Heart left ventricle (tissue), 16 donors: ENCODE results near the gene TMEM184C. TPM values are rescaled to one million over a fixed set of nuclear protein-coding genes. Genes with fewer than 3 reads are reported as not detected.

ENCODE experiments used
- ATAC-seq, 4 donors: fragments of 200-7000 bp; cut with Tn5 transposase; one replicate each; pipeline ENCODE4 v1.9.1; 2020 to 2022; ENCODE audit warnings: moderate library complexity in 4 of 4, mild to moderate bottlenecking in 3 of 4, moderate number of reproducible peaks in 1 of 4
- DNase-seq, 5 donors: peaks; one replicate each; pipeline ENCODE4 v3.0.0-alpha.2; 2020
- H3K27ac ChIP-seq, 12 donors: fragments of 200-600 bp; sonication (generic) in 4 of 12; one replicate each; pipeline versions ENCODE4 v1.5.0 to v1.8.0; 2016 to 2022; ENCODE audit warnings: mild to moderate bottlenecking in 2 of 12
- H3K27me3 ChIP-seq, 9 donors: fragments of 200-600 bp; sonication (generic) in 2 of 9; one replicate each; pipeline versions ENCODE4 v1.5.1 to v1.8.0; 2016 to 2022; ENCODE audit warnings: mild to moderate bottlenecking in 3 of 9
- H3K36me3 ChIP-seq, 9 donors: fragments of 200-600 bp; sonication (generic) in 2 of 9; one replicate each; pipeline versions ENCODE4 v1.5.0 to v1.8.0; 2018 to 2022; ENCODE audit warnings: mild to moderate bottlenecking in 2 of 9
- H3K4me1 ChIP-seq, 12 donors: fragments of 200-600 bp; sonication (generic) in 4 of 12; one replicate each; pipeline versions ENCODE4 v1.5.0 to v1.8.0; 2016 to 2022; ENCODE audit warnings: mild to moderate bottlenecking in 3 of 12
- H3K4me3 ChIP-seq, 12 donors: fragments of 200-600 bp; sonication (generic) in 4 of 12; one replicate each; pipeline versions ENCODE4 v1.5.0 to v1.8.0; 2017 to 2022; ENCODE audit warnings: mild to moderate bottlenecking in 9 of 12, moderate library complexity in 4 of 12
- H3K9me3 ChIP-seq, 12 donors: fragments of 200-600 bp; sonication (generic) in 4 of 12; one replicate each; pipeline versions ENCODE4 v1.5.0 to v1.8.0; 2016 to 2022; ENCODE audit warnings: mild to moderate bottlenecking in 1 of 12
- CTCF ChIP-seq, 12 donors: fragments of 200-600 bp; sonication (generic) in 4 of 12; IDR thresholded peaks; one replicate each; pipeline versions ENCODE4 v1.5.0 to v1.8.0; 2018 to 2022; ENCODE audit warnings: antibody characterized with exemption in 12 of 12, mild to moderate bottlenecking in 5 of 12
- POLR2A ChIP-seq, 2 donors: fragments of 450-650 bp; IDR thresholded peaks; one replicate each; pipeline ENCODE4 v1.6.1; 2017; ENCODE audit warnings: antibody characterized with exemption in 2 of 2, mild to moderate bottlenecking in 2 of 2, moderate library complexity in 2 of 2
- WGBS, 4 donors: extraction: QIAGEN DNeasy Blood & Tissue Kit in 2 of 4; methylation state at CpG; one replicate each; pipeline versions ENCODE4 v1.1.5 to v1.1.7; 2013 to 2018; 5-methylcytosine and 5-hydroxymethylcytosine counted together
- intact Hi-C, 10 donors: fragments of 100-400 bp; cut with DNase I; formaldehyde crosslinking; loops; one replicate each; pipeline versions ENCODE4 v1.11.1 to v1.14.2; 2022
- polyA plus RNA-seq, 2 donors: library from polyadenylated mRNA; stranded (reverse); fragments of 200-250 nt; gene quantifications; one replicate each; pipeline ENCODE4 v1.2.3, GENCODE V29; 2013
- total RNA-seq, 9 donors: library from RNA; depleted of rRNA in 2 of 9; stranded (reverse); fragments of >200 nt in 2 of 9; fragmentation: NEBNext Ultra II Directional in 3 of 9; extraction: Animal tissue kit (Norgen Biotek cat#: 25700) in 3 of 9; gene quantifications; one replicate each; pipeline versions ENCODE4 v1.1.0 to v1.2.4, GENCODE V29; 2016 to 2023
- donor health status: ischemic (EF 13 %, LVEDD 7.1; RV severe dilation, severe dysfunction).
- donor health status: healthy with polysubstance abuse.
- donor health status: DM: no; HTN: yes; CAD: no.
- donor health status: DM: no; HTN: no; CAD: no.
- donor health status: ischemic (EF 25% LVEDD 6.9; RV normal size, moderate dysfunction).
- donor health status: ischemic (EF 25% LVEDD 5.7; RV mildly dilated, moderate dysfunction).
- donor health status: healthy.
- donor health status: DM: yes; HTN: yes; CAD: no.
- donor health status: ischemic (EF 35%, LVEDD 5.7; RV mildly dilated, moderate dysfunction).
- donor health status: nonischemic (EF 11% LVEDD 7.7; RV severe dilation, severe dysfunction).
- donor health status: DM: yes; HTN: yes; CAD: no.
- donor health status: PGD.
- donor health status: ischemic (EF 29% LVEDD 5.4; RV normal size, mild dysfunction).
- donor health status: nonischemic (EF 23%, LVEDD 6.1; RV moderate dilation, normal function).

Gene TMEM184C
- total and polyA plus RNA-seq, 11 donors: 4.2 to 29.4 (median 26.2) TPM

- H3K36me3 ChIP-seq: peaks cover 0 to 62% (median 46%) of the 10 kb centered on the region in 9 donors
- WGBS, 4 donors: 93 to 100% (median 100%) methylated on average over 1 of the region's 1 CpG
Observed at GRCh38 chr4:147640331-147640730, 23.1 kb downstream of the TMEM184C start.

GRCh38 chr4:147643616-147644015, 26.4 kb downstream of the TMEM184C start:
- DNase-seq (no peak), ATAC-seq (no peak)
- Histone ChIP-seq H3K27me3 (no peaks in the 10 kb centered on the region), H3K4me3 (no peak overlapping the region), H3K9me3 (peaks cover 0 to 4% (median 0%) of the 10 kb centered on the region in 12 donors), H3K27ac (no peak overlapping the region), H3K36me3 (peaks cover 0 to 38% (median 22%) of the 10 kb centered on the region in 9 donors), H3K4me1 (peaks cover 0 to 20% (median 4%) of the 10 kb centered on the region in 12 donors)
- TF ChIP-seq CTCF (IDR thresholded peaks at IDR 0.05) (no peak), POLR2A (IDR thresholded peaks at IDR 0.05) (no peak)
- intact Hi-C loops: no loop called here
- 96 to 100% (median 99%) methylated on average over 1 of the region's 1 CpG for WGBS, 4 donors

More at GRCh38 chr4:147640331-147640730, 23.1 kb downstream of the TMEM184C start:
- no peaks in the 10 kb centered on the region for H3K27me3 ChIP-seq
- no peak overlapping the region for H3K4me3 ChIP-seq
- no peak for DNase-seq
- ATAC-seq: no peak
- peaks cover 0 to 8% (median 0%) of the 10 kb centered on the region in 12 donors for H3K4me1 ChIP-seq
- intact Hi-C loops: no loop called here
- peaks cover 0 to 10% (median 0%) of the 10 kb centered on the region in 12 donors for H3K9me3 ChIP-seq
- no peak overlapping the region for H3K27ac ChIP-seq
- no peak for TF ChIP-seq CTCF (IDR thresholded peaks at IDR 0.05)
- no peak for TF ChIP-seq POLR2A (IDR thresholded peaks at IDR 0.05)

GRCh38 chr4:147644471-147644870, 27.3 kb downstream of the TMEM184C start:
- H3K27ac ChIP-seq: no peak overlapping the region
- DNase-seq: no peak
- peaks cover 0 to 38% (median 19%) of the 10 kb centered on the region in 9 donors for H3K36me3 ChIP-seq
- intact Hi-C loops: no loop called here
- peaks cover 0 to 4% (median 0%) of the 10 kb centered on the region in 12 donors for H3K9me3 ChIP-seq
- TF ChIP-seq POLR2A (IDR thresholded peaks at IDR 0.05) (no peak), CTCF (IDR thresholded peaks at IDR 0.05) (no peak)
- 57 to 80% (median 66%) methylated on average over 3 of the region's 3 CpGs for WGBS, 4 donors
- H3K4me1 ChIP-seq: peaks cover 0 to 26% (median 4%) of the 10 kb centered on the region in 12 donors
- H3K4me3 ChIP-seq: no peak overlapping the region
- no peaks in the 10 kb centered on the region for H3K27me3 ChIP-seq
- ATAC-seq: no peak

GRCh38 chr4:147645099-147645498, 27.9 kb downstream of the TMEM184C start:
- Histone ChIP-seq H3K27me3 (no peaks in the 10 kb centered on the region), H3K4me3 (no peak overlapping the region), H3K36me3 (peaks cover 0 to 38% (median 19%) of the 10 kb centered on the region in 9 donors), H3K27ac (peak overlapping the region in 1 of 12 donors; percentile 44), H3K9me3 (peaks cover 0 to 4% (median 0%) of the 10 kb centered on the region in 12 donors), H3K4me1 (peaks cover 0 to 31% (median 4%) of the 10 kb centered on the region in 12 donors)
- intact Hi-C loops: no loop called here
- TF ChIP-seq POLR2A (IDR thresholded peaks at IDR 0.05) (no peak), CTCF (IDR thresholded peaks at IDR 0.05) (no peak)
- ATAC-seq: no peak
- no peak for DNase-seq
